Tibial nerve (tissue), 4 donors: ENCODE results near the gene TBC1D8. TPM values are rescaled to one million over a fixed set of nuclear protein-coding genes. Genes with fewer than 3 reads are reported as not detected.

Experiments used
- DNase-seq, 2 donors: peaks; one replicate each; pipeline ENCODE4 v3.0.0-alpha.2; 2019; ENCODE audit warnings: low spot score in 2 of 2
- H3K27ac ChIP-seq, 4 donors: fragments of 200-600 bp; sonication (generic) in 3 of 4; one replicate each; pipeline ENCODE4 v1.5.1; 2017 to 2019; ENCODE audit warnings: mild to moderate bottlenecking in 1 of 4
- H3K27me3 ChIP-seq, 2 donors: fragments of 200-600 bp; sonication (generic) in 1 of 2; one replicate each; pipeline versions ENCODE4 v1.5.1 to v1.6.0; 2017 to 2019
- H3K36me3 ChIP-seq, 3 donors: fragments of 200-600 bp; sonication (generic); one replicate each; pipeline ENCODE4 v1.5.1; 2018 to 2019
- H3K4me1 ChIP-seq, 4 donors: fragments of 200-600 bp; sonication (generic) in 3 of 4; one replicate each; pipeline ENCODE4 v1.5.1; 2017 to 2019
- H3K4me3 ChIP-seq, 4 donors: fragments of 200-600 bp; sonication (generic) in 3 of 4; one replicate each; pipeline ENCODE4 v1.5.1; 2017 to 2019; ENCODE audit warnings: mild to moderate bottlenecking in 1 of 4, moderate library complexity in 1 of 4
- H3K9me3 ChIP-seq, 4 donors: fragments of 200-600 bp; sonication (generic) in 3 of 4; one replicate each; pipeline ENCODE4 v1.5.1; 2017 to 2019
- CTCF ChIP-seq, 5 experiments: fragments of 200-600 bp in 3 of 5; fragments of 450-650 bp in 2 of 5; sonication (generic) in 3 of 5; IDR thresholded peaks; one replicate each; pipeline ENCODE4 v1.5.1; 2016 to 2019; ENCODE audit warnings: antibody characterized with exemption in 5 of 5, mild to moderate bottlenecking in 3 of 5, moderate library complexity in 2 of 5
- EP300 ChIP-seq, 2 donors: sonication (generic); formaldehyde crosslinking; IDR thresholded peaks; one replicate each; pipeline ENCODE4 v1.6.1; 2017; ENCODE audit warnings: antibody characterized with exemption in 2 of 2, mild to moderate bottlenecking in 1 of 2
- POLR2A ChIP-seq, 2 donors: fragments of 450-650 bp; IDR thresholded peaks; one replicate each; pipeline ENCODE4 v1.6.1; 2017; ENCODE audit warnings: antibody characterized with exemption in 2 of 2, mild to moderate bottlenecking in 2 of 2, moderate library complexity in 2 of 2
- WGBS, 2 donors: methylation state at CpG; one replicate each; pipeline ENCODE4 v1.1.5; 2018; 5-methylcytosine and 5-hydroxymethylcytosine counted together
- total RNA-seq, 4 donors: library from RNA; depleted of rRNA; stranded (reverse); fragments of >200 nt; gene quantifications; one replicate each; pipeline ENCODE4 v1.1.0, GENCODE V29; 2016

The TBC1D8 gene
- total RNA-seq, 4 donors from 2014 or later, result 42.4 to 87.9 (median 47.3) TPM

GRCh38 chr2:100990650-100991403 lies 160.4 kb downstream of the TBC1D8 start:
- Histone ChIP-seq H3K27me3 (no peaks in the 10 kb centered on the region), H3K9me3 (no peaks in the 10 kb centered on the region), H3K4me3 (no peak overlapping the region), H3K27ac (no peak overlapping the region), H3K36me3 (peaks cover 0 to 35% (median 0%) of the 10 kb centered on the region in 3 donors), H3K4me1 (no peaks in the 10 kb centered on the region)
- 75% methylated on average over 21 to 24 of the region's 24 CpGs for WGBS, 2 donors
- TF ChIP-seq CTCF (IDR thresholded peaks at IDR 0.05) (no peak), POLR2A (IDR thresholded peaks at IDR 0.05) (no peak), EP300 (IDR thresholded peaks at IDR 0.05) (no peak)
- no peak for DNase-seq

GRCh38 chr2:100990166-100990565 lies 161.0 kb downstream of the TBC1D8 start:
- no peak for TF ChIP-seq EP300 (IDR thresholded peaks at IDR 0.05)
- TF ChIP-seq POLR2A (IDR thresholded peaks at IDR 0.05), result no peak
- TF ChIP-seq CTCF (IDR thresholded peaks at IDR 0.05), result no peak
- WGBS, 2 donors, result 93 to 94% methylated on average over 7 to 9 of the region's 9 CpGs
- Histone ChIP-seq H3K36me3 (peaks cover 0 to 29% (median 0%) of the 10 kb centered on the region in 3 donors), H3K27me3 (no peaks in the 10 kb centered on the region), H3K27ac (no peak overlapping the region), H3K4me1 (no peaks in the 10 kb centered on the region), H3K4me3 (no peak overlapping the region), H3K9me3 (no peaks in the 10 kb centered on the region)
- no peak for DNase-seq

- no peaks in the 10 kb centered on the region for H3K27me3 ChIP-seq
- H3K4me1 ChIP-seq, result peaks cover 0 to 2% (median 0%) of the 10 kb centered on the region in 4 donors
- DNase-seq, result no peak
- H3K27ac ChIP-seq, result no peak overlapping the region
- no peaks in the 10 kb centered on the region for H3K9me3 ChIP-seq
- TF ChIP-seq POLR2A (IDR thresholded peaks at IDR 0.05), result no peak
- TF ChIP-seq CTCF (IDR thresholded peaks at IDR 0.05), result no peak
- no peak for TF ChIP-seq EP300 (IDR thresholded peaks at IDR 0.05)
- peaks cover 0 to 24% (median 0%) of the 10 kb centered on the region in 3 donors for H3K36me3 ChIP-seq
- WGBS, 2 donors, result 90 to 91% methylated on average over 3 of the region's 3 CpGs
- no peak overlapping the region for H3K4me3 ChIP-seq
These were observed 161.5 kb downstream of the TBC1D8 start for GRCh38 chr2:100989666-100990065.

- H3K27me3 ChIP-seq, result no peaks in the 10 kb centered on the region
- no peak overlapping the region for H3K27ac ChIP-seq
- H3K9me3 ChIP-seq, result no peaks in the 10 kb centered on the region
- 73 to 74% methylated on average over 7 to 8 of the region's 8 CpGs for WGBS, 2 donors
- no peak overlapping the region for H3K4me3 ChIP-seq
- H3K4me1 ChIP-seq, result peaks cover 0 to 10% (median 0%) of the 10 kb centered on the region in 4 donors
- TF ChIP-seq POLR2A (IDR thresholded peaks at IDR 0.05) (no peak), CTCF (IDR thresholded peaks at IDR 0.05) (no peak), EP300 (IDR thresholded peaks at IDR 0.05) (no peak)
- no peak for DNase-seq
- peaks cover 0 to 15% (median 0%) of the 10 kb centered on the region in 3 donors for H3K36me3 ChIP-seq
These were observed 162.4 kb downstream of the TBC1D8 start for GRCh38 chr2:100988630-100989417.

GRCh38 chr2:100987974-100988373 lies 163.2 kb downstream of the TBC1D8 start:
- TF ChIP-seq CTCF (IDR thresholded peaks at IDR 0.05), result no peak
- Histone ChIP-seq H3K36me3 (peaks cover 0 to 12% (median 0%) of the 10 kb centered on the region in 3 donors), H3K9me3 (no peaks in the 10 kb centered on the region), H3K4me3 (no peak overlapping the region), H3K4me1 (peaks cover 0 to 18% (median 0%) of the 10 kb centered on the region in 4 donors), H3K27me3 (no peaks in the 10 kb centered on the region), H3K27ac (no peak overlapping the region)
- no peak for DNase-seq
- WGBS, 2 donors, result 78 to 88% methylated on average over 4 of the region's 4 CpGs
